Measurements from ENCODE around the gene CYB561.

DNA sequence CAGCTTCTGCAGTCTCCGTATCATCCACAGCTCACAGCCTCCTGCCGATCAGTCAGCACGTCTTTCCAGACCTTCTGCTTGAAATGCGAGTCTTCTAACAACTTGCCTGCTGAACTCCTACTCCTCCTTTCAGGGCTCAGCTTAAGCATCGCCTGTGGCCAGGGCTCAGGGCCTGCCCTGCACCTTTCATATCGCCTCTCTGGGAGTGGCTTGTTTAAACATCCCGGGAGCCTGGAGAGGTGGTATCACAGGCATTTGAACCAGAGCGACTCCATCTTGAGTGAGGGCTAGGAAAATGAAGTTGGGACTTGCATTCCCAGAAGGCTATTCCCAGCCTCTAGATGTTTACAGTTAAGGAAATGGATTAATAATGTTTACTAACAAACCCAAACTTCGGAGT, 13.9 kb upstream of the CYB561 start:
- TF ChIP-seq CTCF (IDR thresholded peaks at IDR 0.05 in 2 of 3, conservative IDR thresholded peaks at IDR 0.05 in 1 of 3; ENCODE audit: control insufficient read depth in 2 of 3, extremely low read depth in 1 of 3, insufficient read depth in 1 of 3, low read depth in 3 of 3, low read length in 3 of 3): no peak
- TF ChIP-seq POLR2A (IDR thresholded peaks at IDR 0.05; ENCODE audit: low read depth, low read length): no peak
- TF ChIP-seq, protein P1, sequence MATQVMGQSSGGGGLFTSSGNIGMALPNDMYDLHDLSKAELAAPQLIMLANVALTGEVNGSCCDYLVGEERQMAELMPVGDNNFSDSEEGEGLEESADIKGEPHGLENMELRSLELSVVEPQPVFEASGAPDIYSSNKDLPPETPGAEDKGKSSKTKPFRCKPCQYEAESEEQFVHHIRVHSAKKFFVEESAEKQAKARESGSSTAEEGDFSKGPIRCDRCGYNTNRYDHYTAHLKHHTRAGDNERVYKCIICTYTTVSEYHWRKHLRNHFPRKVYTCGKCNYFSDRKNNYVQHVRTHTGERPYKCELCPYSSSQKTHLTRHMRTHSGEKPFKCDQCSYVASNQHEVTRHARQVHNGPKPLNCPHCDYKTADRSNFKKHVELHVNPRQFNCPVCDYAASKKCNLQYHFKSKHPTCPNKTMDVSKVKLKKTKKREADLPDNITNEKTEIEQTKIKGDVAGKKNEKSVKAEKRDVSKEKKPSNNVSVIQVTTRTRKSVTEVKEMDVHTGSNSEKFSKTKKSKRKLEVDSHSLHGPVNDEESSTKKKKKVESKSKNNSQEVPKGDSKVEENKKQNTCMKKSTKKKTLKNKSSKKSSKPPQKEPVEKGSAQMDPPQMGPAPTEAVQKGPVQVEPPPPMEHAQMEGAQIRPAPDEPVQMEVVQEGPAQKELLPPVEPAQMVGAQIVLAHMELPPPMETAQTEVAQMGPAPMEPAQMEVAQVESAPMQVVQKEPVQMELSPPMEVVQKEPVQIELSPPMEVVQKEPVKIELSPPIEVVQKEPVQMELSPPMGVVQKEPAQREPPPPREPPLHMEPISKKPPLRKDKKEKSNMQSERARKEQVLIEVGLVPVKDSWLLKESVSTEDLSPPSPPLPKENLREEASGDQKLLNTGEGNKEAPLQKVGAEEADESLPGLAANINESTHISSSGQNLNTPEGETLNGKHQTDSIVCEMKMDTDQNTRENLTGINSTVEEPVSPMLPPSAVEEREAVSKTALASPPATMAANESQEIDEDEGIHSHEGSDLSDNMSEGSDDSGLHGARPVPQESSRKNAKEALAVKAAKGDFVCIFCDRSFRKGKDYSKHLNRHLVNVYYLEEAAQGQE (IDR thresholded peaks at IDR 0.05; ENCODE audit: low read depth, low read length): no peak
- TF ChIP-seq POLR2AphosphoS2 (IDR thresholded peaks at IDR 0.05; ENCODE audit: low read depth, low read length): no peak
- no peak for TF ChIP-seq NR2F1 (conservative IDR thresholded peaks at IDR 0.05)
- no peak for TF ChIP-seq EZH2 (IDR thresholded peaks at IDR 0.05; ENCODE audit: borderline replicate concordance, control insufficient read depth, low read depth, low read length)
- no peak for TF ChIP-seq NRF1 (conservative IDR thresholded peaks at IDR 0.05; ENCODE audit: low read depth, low read length)
- TF ChIP-seq MYC (IDR thresholded peaks at IDR 0.05; ENCODE audit: insufficient read depth, insufficient read length, insufficient replicate concordance, low read length, severe bottlenecking): no peak
- TF ChIP-seq TCF12 (IDR thresholded peaks at IDR 0.05; ENCODE audit: low read depth, low read length): no peak

Measured in GM12878 (cell line).